Amniotic epithelial cell (primary cell): ENCODE data around the gene PTPN2.
"Not testable (repeated sequence)": the region's sequence is repeated elsewhere in the genome, so short reads cannot be mapped to it uniquely, and the experiment has no call there.

Experiments
- DNase-seq: peaks from one replicate; pipeline ENCODE4 v3.0.0-alpha.2; 2010; ENCODE audit warnings: low read depth

Gene PTPN2

GRCh38 chr18:12825230-12825629, 58.8 kb downstream of the PTPN2 start:
- no peak for DNase-seq

- DNase-seq = no peak
Measured at GRCh38 chr18:12823892-12824291, 60.1 kb downstream of the PTPN2 start.

- DNase-seq = no peak
Measured at GRCh38 chr18:12821408-12821807, 62.6 kb downstream of the PTPN2 start.

- DNase-seq = no peak
Measured at GRCh38 chr18:12820506-12820905, 63.5 kb downstream of the PTPN2 start.

GRCh38 chr18:12819841-12820240, 64.2 kb downstream of the PTPN2 start:
- DNase-seq = no peak

- DNase-seq = no peak
Measured at GRCh38 chr18:12819322-12819721, 64.7 kb downstream of the PTPN2 start.

- DNase-seq = no peak
Measured at GRCh38 chr18:12818243-12818642, 65.8 kb downstream of the PTPN2 start.

GRCh38 chr18:12816451-12816850, 67.6 kb downstream of the PTPN2 start:
- no peak for DNase-seq

- DNase-seq = no peak
Measured at GRCh38 chr18:12811191-12811950, 72.7 kb downstream of the PTPN2 start.

- peak; percentile 21 for DNase-seq
Measured at GRCh38 chr18:12803069-12803936, 80.7 kb downstream of the PTPN2 start.

GRCh38 chr18:12802538-12802937, 81.5 kb downstream of the PTPN2 start:
- DNase-seq = no peak

- DNase-seq = no peak
Measured at GRCh38 chr18:12796448-12796847, 87.6 kb downstream of the PTPN2 start.

GRCh38 chr18:12791610-12792009, 92.4 kb downstream of the PTPN2 start:
- DNase-seq = no peak

GRCh38 chr18:12786669-12787068, 97.4 kb downstream of the PTPN2 start:
- no peak for DNase-seq

- no peak for DNase-seq
Measured at GRCh38 chr18:12783524-12783923, 100.5 kb downstream of the PTPN2 start.

GRCh38 chr18:12782521-12782920, 101.5 kb downstream of the PTPN2 start:
- no peak for DNase-seq

- no peak for DNase-seq
Measured at GRCh38 chr18:12779456-12779855, 104.6 kb downstream of the PTPN2 start.

- no peak for DNase-seq
Measured at GRCh38 chr18:12779043-12779442, 105.0 kb downstream of the PTPN2 start.

GRCh38 chr18:12777500-12777944, 106.5 kb downstream of the PTPN2 start:
- no peak for DNase-seq

GRCh38 chr18:12776821-12777471, 107.1 kb downstream of the PTPN2 start:
- no peak for DNase-seq

GRCh38 chr18:12776415-12776814, 107.6 kb downstream of the PTPN2 start:
- not testable (repeated sequence) for DNase-seq

- no peak for DNase-seq
Measured at GRCh38 chr18:12774982-12775381, 109.1 kb downstream of the PTPN2 start.

GRCh38 chr18:12773369-12773768, 110.7 kb downstream of the PTPN2 start:
- DNase-seq = no peak
